ENCODE measurements around the gene TM9SF4. TPM values are rescaled to one million over a fixed set of nuclear protein-coding genes. Genes with fewer than 3 reads are reported as not detected.

Gene TM9SF4
- total RNA-seq, 2 experiments from 2014 or later, result 35.8 to 37.3 TPM

DNA sequence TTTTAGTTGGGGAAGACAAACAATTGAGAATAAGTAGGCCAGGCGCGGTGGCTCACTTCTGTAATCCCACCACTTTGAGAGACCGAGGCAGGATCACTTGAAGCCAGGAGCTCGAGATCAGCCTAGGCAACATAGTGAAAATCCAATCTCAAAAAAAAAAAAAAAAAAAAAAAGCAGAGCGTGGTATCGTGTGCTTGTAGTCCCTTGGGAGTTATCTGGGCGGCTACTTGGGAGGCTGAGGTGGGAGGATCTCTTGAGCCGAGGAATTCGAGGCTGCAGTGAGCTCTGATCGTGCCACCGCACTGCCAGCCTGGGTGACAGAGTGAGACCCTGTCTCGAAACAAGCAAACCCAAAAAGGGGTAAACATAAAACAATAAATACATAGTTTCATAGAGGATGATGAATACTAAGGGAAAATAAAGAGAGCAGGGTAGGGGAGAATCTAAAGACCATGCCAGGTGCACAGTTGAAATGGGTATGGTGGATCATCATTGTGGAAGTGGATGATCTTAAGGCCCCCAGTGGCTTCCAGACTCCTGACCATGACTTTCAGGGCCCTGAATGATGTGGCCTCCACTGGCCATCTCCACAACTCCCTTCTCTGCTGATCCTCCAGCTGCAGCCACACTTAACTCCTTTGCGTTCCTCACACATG lies 99.1 kb downstream of the TM9SF4 start:
- peak overlapping the region; percentile 90 for H3K4me3 Mint-ChIP-seq
- POLR2A ChIA-PET, result interaction anchor here (0.8 to 1.6 kb wide), 2 partner anchors 9 to 24 kb away, joined by 4 to 5 read pairs; no protein-coding TSS in a partner anchor
- intact Hi-C loops (cut with micrococcal nuclease), result loop anchor here (5.0 kb wide), 2 partner anchors 101 to 374 kb away; partner anchors contain the start of gene TM9SF4
- H3K27ac Mint-ChIP-seq, result peak overlapping the region; percentile 87
- no peaks in the 10 kb centered on the region for H3K9me3 Mint-ChIP-seq
- H3K4me1 Mint-ChIP-seq (ENCODE audit: low read depth), result peaks cover 57% of the 10 kb centered on the region
- no peak for DNase-seq
- peaks cover 76% of the 10 kb centered on the region for H3K36me3 Mint-ChIP-seq
- CTCF ChIA-PET, result no interaction called here
- no peaks in the 10 kb centered on the region for H3K27me3 Mint-ChIP-seq

DNA sequence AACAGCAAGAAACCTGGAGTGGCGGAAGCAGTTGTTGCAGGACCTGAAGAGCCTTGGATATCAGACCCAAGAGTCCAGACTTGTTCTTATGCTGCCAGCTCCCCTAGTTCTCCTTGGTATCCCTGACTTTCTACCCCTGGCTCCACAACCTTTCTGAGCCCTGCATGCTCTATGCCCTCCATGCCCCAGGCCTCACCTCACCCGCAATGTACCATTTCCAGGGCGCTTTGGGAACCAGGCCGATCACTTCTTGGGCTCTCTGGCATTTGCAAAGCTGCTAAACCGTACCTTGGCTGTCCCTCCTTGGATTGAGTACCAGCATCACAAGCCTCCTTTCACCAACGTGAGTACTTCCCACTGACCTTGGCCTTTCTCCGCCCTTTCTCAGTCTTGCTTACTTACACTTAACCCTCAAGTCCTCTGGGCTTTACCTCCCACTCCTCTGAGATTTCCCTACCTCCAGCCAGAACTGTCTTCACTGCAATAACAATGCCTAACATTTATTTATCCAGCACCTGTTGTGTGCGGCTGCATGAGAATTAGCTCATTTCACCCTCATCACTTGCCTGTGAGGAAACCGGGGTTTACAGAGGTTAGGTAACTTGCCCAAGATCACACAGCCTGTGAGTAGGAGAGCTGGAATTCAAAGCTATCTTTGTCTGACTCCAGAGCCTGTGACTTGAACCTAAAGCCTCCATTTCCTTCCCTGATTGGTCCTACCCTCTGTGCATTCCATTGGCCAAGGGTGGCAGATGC lies 100.5 kb downstream of the TM9SF4 start:
- peaks cover 73% of the 10 kb centered on the region for H3K36me3 Mint-ChIP-seq
- no peak for DNase-seq
- POLR2A ChIA-PET, result interaction anchor here (1.4 kb wide), 1 partner anchor 75 kb away, joined by 4 read pairs; no protein-coding TSS in a partner anchor
- H3K9me3 Mint-ChIP-seq, result no peaks in the 10 kb centered on the region
- CTCF ChIA-PET, result no interaction called here
- intact Hi-C loops (cut with micrococcal nuclease), result loop anchor here (5.0 kb wide), 2 partner anchors 103 to 372 kb away; partner anchors contain the start of gene TM9SF4
- H3K27ac Mint-ChIP-seq, result peak overlapping the region; percentile 87
- peaks cover 50% of the 10 kb centered on the region for H3K4me1 Mint-ChIP-seq (ENCODE audit: low read depth)
- H3K27me3 Mint-ChIP-seq, result no peaks in the 10 kb centered on the region
- peak overlapping the region; percentile 90 for H3K4me3 Mint-ChIP-seq

DNA sequence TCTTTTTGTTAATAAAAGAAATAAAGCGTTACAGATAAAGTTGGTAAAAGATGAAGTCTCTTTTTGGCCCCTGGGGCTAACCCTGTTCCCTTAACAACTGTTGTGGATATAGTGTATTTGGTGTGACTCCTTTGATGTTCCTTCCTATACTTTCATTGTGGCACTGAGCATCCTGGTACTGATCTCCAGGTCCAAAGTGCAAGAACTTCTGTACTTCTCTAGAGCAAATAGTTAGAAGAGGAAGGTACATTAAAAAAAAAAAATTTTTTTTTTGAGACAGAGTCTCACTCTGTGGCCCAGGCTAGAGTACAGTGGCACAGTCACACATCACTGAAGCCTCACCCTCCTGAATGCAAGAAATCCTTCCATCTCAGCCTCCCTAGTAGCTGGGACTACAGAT lies 104.4 kb downstream of the TM9SF4 start:
- Mint-ChIP-seq H3K4me1 (ENCODE audit: low read depth) (peaks cover 39% of the 10 kb centered on the region), H3K27ac (no peak overlapping the region), H3K27me3 (no peaks in the 10 kb centered on the region), H3K4me3 (no peak overlapping the region), H3K9me3 (no peaks in the 10 kb centered on the region), H3K36me3 (peaks cover 65% of the 10 kb centered on the region)
- intact Hi-C loops (cut with micrococcal nuclease), result no loop called here
- CTCF ChIA-PET, result no interaction called here
- no peak for DNase-seq
- POLR2A ChIA-PET, result interaction anchor here (1.1 kb wide), 1 partner anchor 18 kb away, joined by 3 read pairs; no protein-coding TSS in a partner anchor

DNA sequence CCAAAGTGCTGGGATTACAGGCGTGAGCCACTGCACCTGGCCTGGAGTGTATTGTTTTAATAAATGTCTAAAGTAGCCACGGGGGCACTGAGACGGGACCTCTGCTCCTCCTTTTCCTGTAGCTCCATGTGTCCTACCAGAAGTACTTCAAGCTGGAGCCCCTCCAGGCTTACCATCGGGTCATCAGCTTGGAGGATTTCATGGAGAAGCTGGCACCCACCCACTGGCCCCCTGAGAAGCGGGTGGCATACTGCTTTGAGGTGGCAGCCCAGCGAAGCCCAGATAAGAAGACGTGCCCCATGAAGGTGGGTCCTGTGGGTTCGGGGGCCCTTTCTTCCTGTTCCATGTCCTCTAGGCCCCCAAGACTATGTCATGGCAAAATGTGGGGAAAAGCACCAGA lies 105.6 kb downstream of the TM9SF4 start:
- Mint-ChIP-seq H3K9me3 (no peaks in the 10 kb centered on the region), H3K36me3 (peaks cover 62% of the 10 kb centered on the region), H3K27me3 (no peaks in the 10 kb centered on the region), H3K4me1 (ENCODE audit: low read depth) (peaks cover 29% of the 10 kb centered on the region), H3K27ac (no peak overlapping the region), H3K4me3 (no peak overlapping the region)
- intact Hi-C loops (cut with micrococcal nuclease), result no loop called here
- DNase-seq, result no peak
- POLR2A ChIA-PET, result no interaction called here
- CTCF ChIA-PET, result no interaction called here

DNA sequence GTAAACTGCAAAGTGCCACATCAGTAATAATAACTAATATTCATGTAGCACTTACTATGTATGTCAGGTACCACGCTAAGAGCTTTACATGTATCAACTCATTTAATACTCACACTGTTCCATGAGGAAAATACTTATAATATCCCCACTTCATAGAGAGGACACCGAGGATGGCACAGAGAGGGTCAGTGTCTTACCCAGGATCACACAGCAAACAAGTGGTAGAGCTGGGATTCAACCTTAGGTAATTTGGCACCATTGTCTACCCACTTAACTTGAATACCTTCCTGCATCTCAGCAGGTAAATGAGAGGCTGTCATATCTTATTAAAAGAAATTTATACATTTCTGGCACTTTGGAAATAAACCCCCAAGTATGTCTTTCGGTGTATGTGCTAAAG lies 106.2 kb downstream of the TM9SF4 start:
- ChIA-PET POLR2A (no interaction called here), CTCF (no interaction called here)
- no peak overlapping the region for H3K4me3 Mint-ChIP-seq
- peaks cover 59% of the 10 kb centered on the region for H3K36me3 Mint-ChIP-seq
- H3K9me3 Mint-ChIP-seq, result no peaks in the 10 kb centered on the region
- no peaks in the 10 kb centered on the region for H3K27me3 Mint-ChIP-seq
- H3K4me1 Mint-ChIP-seq (ENCODE audit: low read depth), result peaks cover 24% of the 10 kb centered on the region
- intact Hi-C loops (cut with micrococcal nuclease), result no loop called here
- no peak for DNase-seq
- no peak overlapping the region for H3K27ac Mint-ChIP-seq

- POLR2A ChIA-PET, result no interaction called here
- H3K36me3 Mint-ChIP-seq, result peaks cover 60% of the 10 kb centered on the region
- no peak for DNase-seq
- intact Hi-C loops (cut with micrococcal nuclease), result no loop called here
- H3K4me3 Mint-ChIP-seq, result no peak overlapping the region
- CTCF ChIA-PET, result no interaction called here
- H3K9me3 Mint-ChIP-seq, result no peaks in the 10 kb centered on the region
- H3K4me1 Mint-ChIP-seq (ENCODE audit: low read depth), result peaks cover 17% of the 10 kb centered on the region
- H3K27me3 Mint-ChIP-seq, result no peaks in the 10 kb centered on the region
- H3K27ac Mint-ChIP-seq, result no peak overlapping the region
These were observed 106.9 kb downstream of the TM9SF4 start for GRCh38 chr20:32216179-32217142.

Other genes starting within 250 kb of the TM9SF4 start
- not detected for gene DUSP15, start 239.2 kb upstream of the TM9SF4 start, total RNA-seq
- not detected for gene TTLL9, start 239.1 kb upstream of the TM9SF4 start, total RNA-seq
- 10 to 100 TPM; 12.1 to 13.2 TPM for gene PDRG1, start 157.7 kb upstream of the TM9SF4 start, total RNA-seq
- not detected for gene XKR7, start 141.6 kb upstream of the TM9SF4 start, total RNA-seq
- gene CCM2L, start 99.3 kb upstream of the TM9SF4 start, total RNA-seq, result not detected
- gene HCK, start 57.5 kb upstream of the TM9SF4 start, total RNA-seq, result not detected
- 10 to 100 TPM; 93.9 to 95.6 TPM for gene PLAGL2, start 98.0 kb downstream of the TM9SF4 start, total RNA-seq
- gene POFUT1, start 98.2 kb downstream of the TM9SF4 start, total RNA-seq, result 10 to 100 TPM; 48.4 to 48.5 TPM
- gene KIF3B, start 167.9 kb downstream of the TM9SF4 start, total RNA-seq, result 10 to 100 TPM; 38.9 to 39.4 TPM
- gene ASXL1, start 248.6 kb downstream of the TM9SF4 start, total RNA-seq, result 100 to 1,000 TPM; 141 to 147 TPM

Data from activated CD4-positive, alpha-beta memory T cell treated with anti-CD3 and anti-CD28 coated beads for 36 hours (primary cell).